GM23338 (cell line): Measurements from ENCODE around the gene SENP3. TPM values are rescaled to one million over a fixed set of nuclear protein-coding genes. Genes with fewer than 3 reads are reported as not detected.

ENCODE experiments used
- ATAC-seq: fragments of 200-7000 bp; cut with Tn5 transposase; 3 replicates; pipeline ENCODE4 v1.9.1; 2020
- DNase-seq: peaks from one replicate; pipeline ENCODE4 v3.0.0-alpha.2; 2015; ENCODE audit warnings: low spot score
- H2AFZ ChIP-seq: fragments of 200-600 bp; sonication (generic); 2 replicates; pipeline ENCODE4 v1.8.0; 2016; ENCODE audit warnings: antibody characterized with exemption, mild to moderate bottlenecking, moderate library complexity
- H3F3A ChIP-seq: fragments of 200-600 bp; sonication (generic); replicated peaks from 2 replicates; pipeline ENCODE4 v1.8.0; 2017; ENCODE audit warnings: antibody characterized with exemption, mixed run types, low read depth
- H3K27ac ChIP-seq: fragments of 200-600 bp; sonication (generic); 2 replicates; pipeline ENCODE4 v1.6.1; 2016; ENCODE audit warnings: low read depth
- H3K27me3 ChIP-seq: fragments of 200-600 bp; sonication (generic); 2 replicates; pipeline ENCODE4 v1.8.0; 2016; ENCODE audit warnings: mild to moderate bottlenecking, mixed run types, moderate library complexity; ENCODE audit not compliant: insufficient read depth
- H3K36me3 ChIP-seq: fragments of 200-600 bp; sonication (generic); 2 replicates; pipeline ENCODE4 v1.8.0; 2016; ENCODE audit warnings: mild to moderate bottlenecking; ENCODE audit not compliant: insufficient read depth
- H3K4me1 ChIP-seq: fragments of 200-600 bp; sonication (generic); 2 replicates; pipeline ENCODE4 v1.8.0; 2016; ENCODE audit warnings: mild to moderate bottlenecking, moderate library complexity; ENCODE audit not compliant: insufficient read depth
- H3K4me2 ChIP-seq: fragments of 200-600 bp; sonication (generic); 2 replicates; pipeline ENCODE4 v1.7.1; 2017; ENCODE audit warnings: mixed run types
- H3K4me3 ChIP-seq: fragments of 200-600 bp; sonication (generic); 2 replicates; pipeline ENCODE4 v1.6.1; 2016; ENCODE audit warnings: mixed run types
- H3K79me2 ChIP-seq: fragments of 200-600 bp; sonication (generic); replicated peaks from 2 replicates; pipeline ENCODE4 v1.8.0; 2017; ENCODE audit warnings: mild to moderate bottlenecking; ENCODE audit not compliant: insufficient read depth
- H3K9me2 ChIP-seq: fragments of 200-600 bp; sonication (generic); 2 replicates; pipeline ENCODE4 v1.8.0; 2017; ENCODE audit not compliant: insufficient read depth
- H4K20me1 ChIP-seq: fragments of 200-600 bp; sonication (generic); replicated peaks from 2 replicates; pipeline ENCODE4 v1.8.0; 2017; ENCODE audit warnings: mild to moderate bottlenecking; ENCODE audit not compliant: insufficient read depth
- H3K27ac Mint-ChIP-seq: 2 replicates; pipeline ENCODE4 v1.8.0; 2020; ENCODE audit warnings: inconsistent platforms, mild to moderate bottlenecking, moderate library complexity, mixed read lengths
- H3K27me3 Mint-ChIP-seq: 3 replicates; pipeline ENCODE4 v1.8.0; 2022; ENCODE audit warnings: low read depth, mild to moderate bottlenecking, moderate library complexity, mixed read lengths, inconsistent platforms; ENCODE audit not compliant: insufficient read depth, poor library complexity
- H3K36me3 Mint-ChIP-seq: 3 replicates; pipeline ENCODE4 v1.8.0; 2021; ENCODE audit warnings: low read depth, mild to moderate bottlenecking, inconsistent platforms, moderate library complexity, mixed read lengths
- H3K4me1 Mint-ChIP-seq: 3 replicates; pipeline ENCODE4 v1.8.0; 2020; ENCODE audit warnings: mild to moderate bottlenecking, inconsistent platforms, mixed read lengths
- H3K4me3 Mint-ChIP-seq: 3 replicates; pipeline ENCODE4 v1.8.0; 2021; ENCODE audit warnings: moderate library complexity, mild to moderate bottlenecking, inconsistent platforms, mixed read lengths
- H3K9me3 Mint-ChIP-seq: 3 replicates; pipeline ENCODE4 v1.8.0; 2020; ENCODE audit warnings: moderate library complexity, mild to moderate bottlenecking, inconsistent platforms, mixed read lengths
- CREB1 ChIP-seq: fragments of 250-450 bp; sonication (Bioruptor Pico); IDR thresholded peaks from 2 replicates; pipeline ENCODE4 v1.5.0; 2020; ENCODE audit warnings: low read depth, mild to moderate bottlenecking, moderate library complexity
- CTCF ChIP-seq, 2 experiments: fragments of 200-600 bp in 1 of 2; sonication (generic) in 1 of 2; conservative IDR thresholded peaks; 2 replicates each; pipeline versions ENCODE4 v1.5.1 to v1.6.1; 2016 to 2017; ENCODE audit warnings: antibody characterized with exemption in 2 of 2, low read depth in 2 of 2, mild to moderate bottlenecking in 2 of 2, moderate library complexity in 1 of 2
- ETS1 ChIP-seq: IDR thresholded peaks from 2 replicates; pipeline ENCODE4 v1.6.1; 2016; ENCODE audit warnings: antibody characterized with exemption
- EZH2phosphoT487 ChIP-seq: fragments of 200-600 bp; sonication (generic); IDR thresholded peaks from one replicate; pipeline ENCODE4 v1.8.1; 2018; ENCODE audit warnings: antibody characterized with exemption; ENCODE audit not compliant: unreplicated experiment
- JUNB ChIP-seq: IDR thresholded peaks from one replicate; pipeline ENCODE4 v1.6.1; 2016; ENCODE audit warnings: antibody characterized with exemption; ENCODE audit not compliant: unreplicated experiment
- NANOG ChIP-seq: IDR thresholded peaks from 2 replicates; pipeline ENCODE4 v1.6.1; 2016; ENCODE audit warnings: antibody characterized with exemption, borderline replicate concordance
- POLR2AphosphoS5 ChIP-seq: IDR thresholded peaks from 2 replicates; pipeline ENCODE4 v1.6.1; 2016; ENCODE audit warnings: antibody characterized with exemption, low read depth
- STAT1 ChIP-seq: IDR thresholded peaks from one replicate; pipeline ENCODE4 v1.6.1; 2016; ENCODE audit warnings: antibody characterized with exemption; ENCODE audit not compliant: unreplicated experiment
- ZNF114 ChIP-seq: fragments of 250-450 bp; sonication (Bioruptor Pico); IDR thresholded peaks from 2 replicates; pipeline ENCODE4 v1.5.0; 2020; ENCODE audit warnings: mild to moderate bottlenecking, moderate library complexity
- ZNF331 ChIP-seq: fragments of 250-450 bp; sonication (Bioruptor Pico); IDR thresholded peaks from 2 replicates; pipeline ENCODE4 v1.5.0; 2020; ENCODE audit warnings: low read depth, mild to moderate bottlenecking, moderate library complexity
- polyA plus RNA-seq: library from polyadenylated mRNA; unstranded; fragments of >200 nt; fragmentation: Nextera tagmentation; extraction: Ambion mirVana; gene quantifications from 2 replicates; pipeline ENCODE4 v1.2.1, GENCODE V29; 2016
- total RNA-seq: library from RNA; depleted of rRNA; stranded (reverse); fragments of >200 nt; shearing (Covaris generic); gene quantifications from 2 replicates; pipeline ENCODE4 v1.2.3, GENCODE V29; 2014
- TF ChIP-seq, protein P1 (sequence below): IDR thresholded peaks from one replicate; pipeline ENCODE4 v1.6.1; 2018; ENCODE audit warnings: antibody characterized with exemption; ENCODE audit not compliant: unreplicated experiment
- TF ChIP-seq, protein P2 (sequence below): fragments of 250-450 bp; sonication (Bioruptor Pico); IDR thresholded peaks from 2 replicates; pipeline ENCODE4 v1.5.0; 2020; ENCODE audit warnings: mild to moderate bottlenecking, moderate library complexity

SENP3 gene
- total and polyA plus RNA-seq, 2 experiments from 2014 or later: 6.5 to 138 TPM

- TF ChIP-seq ETS1 (no peak), JUNB (no peak), CTCF (conservative IDR thresholded peaks at IDR 0.05; ENCODE audit: low read depth in 2 of 2) (no peak), STAT1 (no peak), CREB1 (no peak), ZNF331 (CRISPR knock-in tag) (no peak), POLR2AphosphoS5 (no peak), ZNF114 (CRISPR knock-in tag) (no peak), EZH2phosphoT487 (no peak), NANOG (no peak)
- TF ChIP-seq, protein P1, sequence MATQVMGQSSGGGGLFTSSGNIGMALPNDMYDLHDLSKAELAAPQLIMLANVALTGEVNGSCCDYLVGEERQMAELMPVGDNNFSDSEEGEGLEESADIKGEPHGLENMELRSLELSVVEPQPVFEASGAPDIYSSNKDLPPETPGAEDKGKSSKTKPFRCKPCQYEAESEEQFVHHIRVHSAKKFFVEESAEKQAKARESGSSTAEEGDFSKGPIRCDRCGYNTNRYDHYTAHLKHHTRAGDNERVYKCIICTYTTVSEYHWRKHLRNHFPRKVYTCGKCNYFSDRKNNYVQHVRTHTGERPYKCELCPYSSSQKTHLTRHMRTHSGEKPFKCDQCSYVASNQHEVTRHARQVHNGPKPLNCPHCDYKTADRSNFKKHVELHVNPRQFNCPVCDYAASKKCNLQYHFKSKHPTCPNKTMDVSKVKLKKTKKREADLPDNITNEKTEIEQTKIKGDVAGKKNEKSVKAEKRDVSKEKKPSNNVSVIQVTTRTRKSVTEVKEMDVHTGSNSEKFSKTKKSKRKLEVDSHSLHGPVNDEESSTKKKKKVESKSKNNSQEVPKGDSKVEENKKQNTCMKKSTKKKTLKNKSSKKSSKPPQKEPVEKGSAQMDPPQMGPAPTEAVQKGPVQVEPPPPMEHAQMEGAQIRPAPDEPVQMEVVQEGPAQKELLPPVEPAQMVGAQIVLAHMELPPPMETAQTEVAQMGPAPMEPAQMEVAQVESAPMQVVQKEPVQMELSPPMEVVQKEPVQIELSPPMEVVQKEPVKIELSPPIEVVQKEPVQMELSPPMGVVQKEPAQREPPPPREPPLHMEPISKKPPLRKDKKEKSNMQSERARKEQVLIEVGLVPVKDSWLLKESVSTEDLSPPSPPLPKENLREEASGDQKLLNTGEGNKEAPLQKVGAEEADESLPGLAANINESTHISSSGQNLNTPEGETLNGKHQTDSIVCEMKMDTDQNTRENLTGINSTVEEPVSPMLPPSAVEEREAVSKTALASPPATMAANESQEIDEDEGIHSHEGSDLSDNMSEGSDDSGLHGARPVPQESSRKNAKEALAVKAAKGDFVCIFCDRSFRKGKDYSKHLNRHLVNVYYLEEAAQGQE: no peak
- TF ChIP-seq, protein P2, sequence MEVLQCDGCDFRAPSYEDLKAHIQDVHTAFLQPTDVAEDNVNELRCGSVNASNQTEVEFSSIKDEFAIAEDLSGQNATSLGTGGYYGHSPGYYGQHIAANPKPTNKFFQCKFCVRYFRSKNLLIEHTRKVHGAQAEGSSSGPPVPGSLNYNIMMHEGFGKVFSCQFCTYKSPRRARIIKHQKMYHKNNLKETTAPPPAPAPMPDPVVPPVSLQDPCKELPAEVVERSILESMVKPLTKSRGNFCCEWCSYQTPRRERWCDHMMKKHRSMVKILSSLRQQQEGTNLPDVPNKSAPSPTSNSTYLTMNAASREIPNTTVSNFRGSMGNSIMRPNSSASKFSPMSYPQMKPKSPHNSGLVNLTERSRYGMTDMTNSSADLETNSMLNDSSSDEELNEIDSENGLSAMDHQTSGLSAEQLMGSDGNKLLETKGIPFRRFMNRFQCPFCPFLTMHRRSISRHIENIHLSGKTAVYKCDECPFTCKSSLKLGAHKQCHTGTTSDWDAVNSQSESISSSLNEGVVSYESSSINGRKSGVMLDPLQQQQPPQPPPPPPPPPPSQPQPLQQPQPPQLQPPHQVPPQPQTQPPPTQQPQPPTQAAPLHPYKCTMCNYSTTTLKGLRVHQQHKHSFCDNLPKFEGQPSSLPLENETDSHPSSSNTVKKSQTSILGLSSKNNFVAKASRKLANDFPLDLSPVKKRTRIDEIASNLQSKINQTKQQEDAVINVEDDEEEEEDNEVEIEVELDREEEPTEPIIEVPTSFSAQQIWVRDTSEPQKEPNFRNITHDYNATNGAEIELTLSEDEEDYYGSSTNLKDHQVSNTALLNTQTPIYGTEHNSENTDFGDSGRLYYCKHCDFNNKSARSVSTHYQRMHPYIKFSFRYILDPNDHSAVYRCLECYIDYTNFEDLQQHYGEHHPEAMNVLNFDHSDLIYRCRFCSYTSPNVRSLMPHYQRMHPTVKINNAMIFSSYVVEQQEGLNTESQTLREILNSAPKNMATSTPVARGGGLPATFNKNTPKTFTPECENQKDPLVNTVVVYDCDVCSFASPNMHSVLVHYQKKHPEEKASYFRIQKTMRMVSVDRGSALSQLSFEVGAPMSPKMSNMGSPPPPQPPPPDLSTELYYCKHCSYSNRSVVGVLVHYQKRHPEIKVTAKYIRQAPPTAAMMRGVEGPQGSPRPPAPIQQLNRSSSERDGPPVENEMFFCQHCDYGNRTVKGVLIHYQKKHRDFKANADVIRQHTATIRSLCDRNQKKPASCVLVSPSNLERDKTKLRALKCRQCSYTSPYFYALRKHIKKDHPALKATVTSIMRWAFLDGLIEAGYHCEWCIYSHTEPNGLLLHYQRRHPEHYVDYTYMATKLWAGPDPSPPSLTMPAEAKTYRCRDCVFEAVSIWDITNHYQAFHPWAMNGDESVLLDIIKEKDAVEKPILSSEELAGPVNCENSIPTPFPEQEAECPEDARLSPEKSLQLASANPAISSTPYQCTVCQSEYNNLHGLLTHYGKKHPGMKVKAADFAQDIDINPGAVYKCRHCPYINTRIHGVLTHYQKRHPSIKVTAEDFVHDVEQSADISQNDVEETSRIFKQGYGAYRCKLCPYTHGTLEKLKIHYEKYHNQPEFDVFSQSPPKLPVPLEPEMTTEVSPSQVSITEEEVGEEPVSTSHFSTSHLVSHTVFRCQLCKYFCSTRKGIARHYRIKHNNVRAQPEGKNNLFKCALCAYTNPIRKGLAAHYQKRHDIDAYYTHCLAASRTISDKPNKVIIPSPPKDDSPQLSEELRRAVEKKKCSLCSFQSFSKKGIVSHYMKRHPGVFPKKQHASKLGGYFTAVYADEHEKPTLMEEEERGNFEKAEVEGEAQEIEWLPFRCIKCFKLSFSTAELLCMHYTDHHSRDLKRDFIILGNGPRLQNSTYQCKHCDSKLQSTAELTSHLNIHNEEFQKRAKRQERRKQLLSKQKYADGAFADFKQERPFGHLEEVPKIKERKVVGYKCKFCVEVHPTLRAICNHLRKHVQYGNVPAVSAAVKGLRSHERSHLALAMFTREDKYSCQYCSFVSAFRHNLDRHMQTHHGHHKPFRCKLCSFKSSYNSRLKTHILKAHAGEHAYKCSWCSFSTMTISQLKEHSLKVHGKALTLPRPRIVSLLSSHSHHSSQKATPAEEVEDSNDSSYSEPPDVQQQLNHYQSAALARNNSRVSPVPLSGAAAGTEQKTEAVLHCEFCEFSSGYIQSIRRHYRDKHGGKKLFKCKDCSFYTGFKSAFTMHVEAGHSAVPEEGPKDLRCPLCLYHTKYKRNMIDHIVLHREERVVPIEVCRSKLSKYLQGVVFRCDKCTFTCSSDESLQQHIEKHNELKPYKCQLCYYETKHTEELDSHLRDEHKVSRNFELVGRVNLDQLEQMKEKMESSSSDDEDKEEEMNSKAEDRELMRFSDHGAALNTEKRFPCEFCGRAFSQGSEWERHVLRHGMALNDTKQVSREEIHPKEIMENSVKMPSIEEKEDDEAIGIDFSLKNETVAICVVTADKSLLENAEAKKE (CRISPR knock-in tag): no peak
- no peak overlapping the region for H2AFZ ChIP-seq
- peak overlapping the region; percentile 17; the same call in 1 of the 2 replicates for H3K27ac Mint-ChIP-seq
- no peak overlapping the region for H3K27ac ChIP-seq
- peaks cover 14% of the 10 kb centered on the region for H3K36me3 Mint-ChIP-seq
- H3K4me3 ChIP-seq: 0 out of 2 replicates have a peak overlapping the region, but pooled peaks have one; percentile 11
- H3K4me1 ChIP-seq: peaks cover 26% of the 10 kb centered on the region
- peaks cover 11% of the 10 kb centered on the region for H3K27me3 Mint-ChIP-seq
- DNase-seq (no peak), ATAC-seq (no peak)
- H3K4me2 ChIP-seq: 0 out of 2 replicates have a peak overlapping the region, but pooled peaks have one; percentile 43
- H4K20me1 ChIP-seq: peaks cover 38% of the 10 kb centered on the region
- peak overlapping the region; percentile 47; the same call in 2 of the 3 replicates for H3K4me3 Mint-ChIP-seq
- H3F3A ChIP-seq: peaks cover 23% of the 10 kb centered on the region; the same call in 1 of the 2 replicates
- no peaks in the 10 kb centered on the region for H3K36me3 ChIP-seq
- H3K27me3 ChIP-seq: no peaks in the 10 kb centered on the region; the same call in 1 of the 2 replicates
- peaks cover 62% of the 10 kb centered on the region for H3K79me2 ChIP-seq
- H3K9me3 Mint-ChIP-seq: no peaks in the 10 kb centered on the region; the same call in 2 of the 3 replicates
- no peaks in the 10 kb centered on the region for H3K9me2 ChIP-seq
- peaks cover 17% of the 10 kb centered on the region for H3K4me1 Mint-ChIP-seq
Observed at GRCh38 chr17:7611635-7612293, 50.0 kb downstream of the SENP3 start.
